ENCODE data around the gene YWHAH.

Gene YWHAH

DNA sequence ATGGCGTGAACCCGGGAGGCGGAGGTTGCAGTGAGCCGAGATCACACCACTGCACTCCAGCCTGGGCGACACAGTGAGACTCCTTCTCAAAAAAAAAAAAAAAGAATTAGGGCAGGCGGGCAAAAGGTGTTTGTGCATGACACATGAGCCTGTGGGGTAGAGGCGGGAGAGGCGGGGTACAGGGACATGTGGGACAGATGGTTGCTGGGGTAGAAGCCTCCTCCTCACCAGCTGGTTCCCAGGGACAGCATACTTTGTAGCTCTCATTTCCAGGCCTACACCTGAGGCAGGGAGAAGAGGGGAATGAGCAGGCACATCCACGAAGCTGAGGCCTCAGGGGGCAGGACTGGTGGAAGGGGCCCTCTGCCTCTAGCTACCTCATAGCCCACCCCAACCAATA, 23.7 kb downstream of the YWHAH start:
- no peak overlapping the region for H3K4me3 ChIP-seq (ENCODE audit: low read depth, low read length)
- TF ChIP-seq, protein P1, sequence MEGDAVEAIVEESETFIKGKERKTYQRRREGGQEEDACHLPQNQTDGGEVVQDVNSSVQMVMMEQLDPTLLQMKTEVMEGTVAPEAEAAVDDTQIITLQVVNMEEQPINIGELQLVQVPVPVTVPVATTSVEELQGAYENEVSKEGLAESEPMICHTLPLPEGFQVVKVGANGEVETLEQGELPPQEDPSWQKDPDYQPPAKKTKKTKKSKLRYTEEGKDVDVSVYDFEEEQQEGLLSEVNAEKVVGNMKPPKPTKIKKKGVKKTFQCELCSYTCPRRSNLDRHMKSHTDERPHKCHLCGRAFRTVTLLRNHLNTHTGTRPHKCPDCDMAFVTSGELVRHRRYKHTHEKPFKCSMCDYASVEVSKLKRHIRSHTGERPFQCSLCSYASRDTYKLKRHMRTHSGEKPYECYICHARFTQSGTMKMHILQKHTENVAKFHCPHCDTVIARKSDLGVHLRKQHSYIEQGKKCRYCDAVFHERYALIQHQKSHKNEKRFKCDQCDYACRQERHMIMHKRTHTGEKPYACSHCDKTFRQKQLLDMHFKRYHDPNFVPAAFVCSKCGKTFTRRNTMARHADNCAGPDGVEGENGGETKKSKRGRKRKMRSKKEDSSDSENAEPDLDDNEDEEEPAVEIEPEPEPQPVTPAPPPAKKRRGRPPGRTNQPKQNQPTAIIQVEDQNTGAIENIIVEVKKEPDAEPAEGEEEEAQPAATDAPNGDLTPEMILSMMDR (IDR thresholded peaks at IDR 0.05; ENCODE audit: low read depth, low read length) = no peak

DNA sequence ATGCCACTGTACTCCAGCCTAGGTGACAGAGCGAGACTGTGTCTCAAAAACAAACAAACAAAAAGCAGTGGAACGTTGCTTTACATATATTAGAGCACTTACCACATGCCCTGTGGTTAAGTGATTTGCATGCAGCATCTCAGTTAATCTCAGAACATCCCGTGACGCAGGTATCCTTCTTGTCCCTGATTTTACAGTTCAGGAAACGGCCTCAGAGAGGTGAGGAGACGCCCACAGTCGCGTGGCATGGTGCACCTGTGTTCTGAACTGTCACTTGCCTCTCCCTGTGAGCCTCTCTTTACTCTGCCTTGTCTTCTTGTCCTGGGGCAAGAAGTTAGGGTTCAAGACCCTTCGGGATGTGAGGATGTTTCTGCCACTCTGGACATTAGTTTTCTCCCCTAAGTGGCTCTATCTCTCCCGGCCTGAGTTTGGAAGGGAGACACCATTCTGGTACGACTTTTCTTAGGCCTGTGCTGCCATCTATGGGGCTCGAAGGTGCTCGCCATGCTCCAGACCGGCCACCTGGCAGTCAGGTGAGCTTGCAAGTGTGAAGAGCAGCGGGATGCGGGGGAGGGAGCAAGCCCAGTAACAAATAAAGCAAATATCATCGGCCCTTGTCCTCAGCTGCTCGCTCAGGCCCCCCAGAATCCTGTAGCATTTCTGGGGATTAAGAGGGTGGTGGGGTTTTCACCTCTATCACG, 25.6 kb downstream of the YWHAH start:
- H3K4me3 ChIP-seq (ENCODE audit: low read depth, low read length) = peak overlapping the region; percentile 44
- TF ChIP-seq, protein P1 (IDR thresholded peaks at IDR 0.05; ENCODE audit: low read depth, low read length) = peak; percentile 33; the same call in 1 of the 2 replicates

DNA sequence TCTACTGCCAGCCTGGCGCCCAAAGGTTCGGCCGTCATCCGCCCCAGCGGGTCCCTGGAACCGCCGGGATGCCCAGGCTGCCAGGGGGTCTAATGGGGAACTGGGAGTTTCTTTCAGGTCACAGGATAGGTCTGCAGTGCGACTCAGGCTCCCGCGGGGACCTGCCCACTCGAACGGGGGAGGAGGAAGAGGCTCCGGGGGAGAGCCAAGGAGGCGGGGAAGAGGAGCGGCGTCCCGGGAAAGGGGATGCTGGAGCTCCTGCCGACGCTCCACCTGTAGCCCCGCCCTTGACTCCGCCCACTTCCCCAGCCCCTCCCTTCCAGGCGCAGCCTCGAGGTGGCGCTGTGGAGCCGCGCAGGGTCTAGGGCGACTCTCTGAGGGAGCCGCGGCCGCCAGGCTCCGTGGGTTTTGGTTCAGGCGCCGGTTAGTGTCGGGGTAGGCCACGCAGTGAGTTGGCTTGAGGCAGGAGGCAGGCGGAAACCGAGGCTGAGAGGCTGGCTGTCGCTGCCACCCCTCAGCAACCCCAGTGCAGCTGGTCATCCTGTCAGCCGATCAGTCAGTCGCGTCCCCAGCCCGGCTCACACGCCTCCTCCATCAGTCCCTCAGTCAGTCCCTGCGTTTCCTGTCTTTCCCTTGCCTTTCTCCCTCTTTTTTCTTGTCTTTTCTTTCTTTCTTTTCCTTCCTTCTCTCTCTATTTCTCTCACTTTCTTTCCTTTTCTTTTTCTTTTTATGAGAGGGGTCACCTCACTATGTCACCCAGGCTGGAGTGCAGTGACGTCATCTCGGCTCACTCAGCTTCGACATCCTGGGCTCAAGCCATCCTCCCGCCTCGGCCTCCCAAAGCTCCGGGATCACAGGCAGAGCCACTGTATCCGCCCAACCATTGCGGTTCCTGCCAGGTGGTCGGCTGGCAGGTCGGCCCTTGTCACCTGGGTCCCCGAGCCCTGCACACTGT, 26.4 kb downstream of the YWHAH start:
- TF ChIP-seq, protein P1 (IDR thresholded peaks at IDR 0.05; ENCODE audit: low read depth, low read length) = peak; percentile 74
- peak overlapping the region; percentile 44 for H3K4me3 ChIP-seq (ENCODE audit: low read depth, low read length)

DNA sequence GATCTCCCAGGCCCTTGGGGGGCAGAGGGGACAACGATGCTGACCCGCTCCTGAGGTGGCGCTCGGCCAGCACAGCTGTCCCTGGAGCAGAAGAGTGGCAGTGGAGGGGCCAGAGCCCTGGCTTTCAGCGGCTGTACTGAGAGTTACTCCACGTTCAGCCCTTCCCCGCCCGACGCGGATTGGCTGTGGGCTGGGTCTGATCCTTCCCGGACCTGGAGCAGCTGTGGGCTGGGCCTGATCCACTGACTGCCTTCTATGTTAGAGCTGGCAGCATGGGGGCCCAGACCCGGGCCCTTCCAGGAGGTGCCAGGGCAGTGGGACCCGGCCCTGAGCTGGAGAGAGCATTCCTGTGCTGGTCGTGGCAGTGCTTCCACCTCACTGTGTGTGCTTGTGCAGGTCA, 27.8 kb downstream of the YWHAH start:
- TF ChIP-seq, protein P1 (IDR thresholded peaks at IDR 0.05; ENCODE audit: low read depth, low read length) = no peak
- no peak overlapping the region for H3K4me3 ChIP-seq (ENCODE audit: low read depth, low read length)

DNA sequence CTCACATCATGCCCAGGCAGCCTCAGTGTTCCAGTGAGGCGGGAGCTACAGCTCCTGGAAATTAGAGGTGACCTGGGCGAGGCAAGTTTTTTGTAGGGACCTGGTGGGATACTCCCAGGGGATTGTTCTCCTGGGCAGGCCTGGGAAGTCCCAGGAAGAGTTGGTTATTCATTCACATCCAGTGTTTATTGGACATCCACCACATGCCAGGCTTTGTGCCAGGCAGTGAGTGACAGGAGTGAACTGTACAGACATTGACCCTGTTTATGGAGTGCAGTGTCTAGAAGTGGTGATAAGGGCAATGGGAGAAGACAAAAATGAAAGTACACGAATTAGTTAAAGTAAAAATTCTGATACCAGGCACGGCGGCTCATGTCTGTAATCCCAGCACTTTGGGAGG, 29.4 kb downstream of the YWHAH start:
- TF ChIP-seq, protein P1 (IDR thresholded peaks at IDR 0.05; ENCODE audit: low read depth, low read length) = no peak
- H3K4me3 ChIP-seq (ENCODE audit: low read depth, low read length) = no peak overlapping the region

DNA sequence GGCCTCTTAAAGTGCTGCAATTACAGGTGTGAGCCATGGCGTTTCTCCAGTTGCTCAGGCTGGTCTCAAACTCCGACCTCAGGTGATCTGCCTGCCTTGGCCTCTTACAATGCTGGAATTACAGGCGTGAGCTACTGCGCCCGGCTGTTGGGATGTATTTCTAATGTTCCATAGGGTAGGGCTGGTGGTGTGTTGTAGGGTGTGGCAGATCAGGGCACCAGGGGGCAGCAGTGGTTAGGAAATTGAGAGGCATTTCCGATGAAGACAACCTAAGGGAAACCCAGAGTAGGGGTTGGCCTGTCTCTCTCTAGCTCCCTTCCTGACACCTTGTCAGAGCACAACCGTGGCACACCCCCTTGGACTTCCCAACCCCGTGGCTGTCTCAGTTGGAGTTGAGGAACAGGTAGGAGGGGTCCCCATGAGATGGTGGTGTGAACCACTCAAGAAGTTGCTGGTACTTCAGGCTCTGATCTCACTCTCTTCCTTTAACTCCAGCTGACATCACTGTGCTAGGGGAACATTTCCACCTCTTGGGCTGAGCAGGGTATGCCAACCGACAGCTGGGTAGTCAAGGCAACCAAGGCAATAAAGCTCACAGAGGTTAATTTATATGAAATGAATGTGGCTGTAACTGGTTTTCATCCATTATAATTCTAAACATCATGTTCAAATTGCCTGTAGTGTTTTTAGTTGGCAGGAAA, 33.0 kb downstream of the YWHAH start:
- no peak overlapping the region for H3K4me3 ChIP-seq (ENCODE audit: low read depth, low read length)
- TF ChIP-seq, protein P1 (IDR thresholded peaks at IDR 0.05; ENCODE audit: low read depth, low read length) = peak; percentile 73
